ENCODE data around the gene AMH. TPM values are rescaled to one million over a fixed set of nuclear protein-coding genes. Genes with fewer than 3 reads are reported as not detected.

The AMH gene
- total and polyA plus RNA-seq, 2 of the 4 experiments (the other 2 are of a cell fraction), result 0.86 TPM; not detected in 1

DNA sequence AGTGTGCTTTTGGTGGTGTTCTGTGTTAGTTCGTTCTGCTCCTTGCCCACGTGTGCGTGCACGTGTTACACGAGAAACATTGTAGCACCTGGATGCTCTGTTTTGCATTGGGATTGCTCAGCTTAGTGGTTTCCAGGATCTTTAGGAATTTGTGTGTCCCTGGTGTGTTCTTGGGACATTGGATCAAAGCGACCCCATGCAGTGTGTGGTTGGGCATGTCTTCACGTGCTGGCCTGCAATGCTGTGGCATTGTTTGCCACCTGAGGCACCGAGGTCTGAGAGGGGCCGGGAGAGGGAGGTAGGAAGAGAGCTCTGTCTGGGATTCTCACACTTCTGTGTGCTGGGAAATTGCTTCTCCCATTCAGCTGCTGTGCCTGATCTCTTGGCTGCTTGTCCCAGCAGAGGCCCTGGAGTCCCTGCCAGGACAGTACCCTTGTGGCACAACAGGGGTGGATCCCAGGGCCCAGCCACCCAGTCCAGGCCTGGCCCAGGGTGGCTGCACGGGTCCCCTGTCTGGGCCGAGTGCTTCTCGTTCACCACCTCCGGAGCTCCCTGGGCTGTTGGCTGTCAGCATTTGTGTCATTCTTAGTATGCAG lies 24.3 kb upstream of the AMH start:
- Histone ChIP-seq H3K9ac (ENCODE audit: low read depth, low read length) (no peak overlapping the region), H3K4me2 (ENCODE audit: low read depth, low read length) (no peak overlapping the region), H3K23ac (ENCODE audit: low read depth, low read length) (no peak overlapping the region), H3K4ac (ENCODE audit: low read depth, low read length) (no peak overlapping the region), H3K79me1 (ENCODE audit: low read depth in 1 of 2, low read length in 2 of 2) (peaks cover 13 to 19% of the 10 kb centered on the region in 2 experiments), H2BK15ac (ENCODE audit: low read depth, low read length) (no peak overlapping the region), H3K36me3 (ENCODE audit: control insufficient read depth, insufficient read depth, low read length) (peaks cover 74% of the 10 kb centered on the region), H2BK120ac (ENCODE audit: low read depth, low read length) (no peak overlapping the region), H3K4me1 (ENCODE audit: control insufficient read depth, insufficient read depth, low read length) (no peaks in the 10 kb centered on the region), H2AK9ac (replicated peaks; ENCODE audit: low read depth, low read length, poor library complexity) (no peak overlapping the region), H4K20me1 (ENCODE audit: insufficient read depth, low read length) (peaks cover 14% of the 10 kb centered on the region; the same call in 1 of the 2 replicates), H3K18ac (ENCODE audit: low read depth, low read length) (no peak overlapping the region), H3K9me1 (ENCODE audit: insufficient read depth, low read length) (no peaks in the 10 kb centered on the region), H3K27me3 (ENCODE audit: control insufficient read depth, insufficient read depth, low read length) (no peaks in the 10 kb centered on the region), H2BK5ac (ENCODE audit: low read depth, low read length, poor library complexity, severe bottlenecking) (no peak overlapping the region), H4K8ac (ENCODE audit: low read depth in 2 of 2, low read length in 2 of 2) (no peak overlapping the region), H3K9me3 (ENCODE audit: control insufficient read depth, insufficient read depth, low read length) (no peaks in the 10 kb centered on the region), H2AK5ac (ENCODE audit: low read depth, low read length) (no peak overlapping the region), H4K91ac (ENCODE audit: insufficient read depth, low read depth, low read length) (no peak overlapping the region), H3K56ac (ENCODE audit: extremely low read depth, insufficient read depth, low read length) (no peak overlapping the region), H3K14ac (replicated peaks; ENCODE audit: low read depth, low read length) (no peak overlapping the region), H2AFZ (replicated peaks; ENCODE audit: low read length, poor library complexity) (no peak overlapping the region), H2BK20ac (ENCODE audit: low read depth, low read length) (no peak overlapping the region), H4K5ac (ENCODE audit: low read depth, low read length) (no peak overlapping the region), H3K4me3 (ENCODE audit: insufficient read depth, low read depth, low read length) (no peak overlapping the region), H3K27ac (ENCODE audit: insufficient read depth, low read length) (no peak overlapping the region)
- WGBS, 2 experiments (ENCODE audit: extremely low coverage in 2 of 2, insufficient read length in 1 of 2), result 85% methylated on average over 7 of the region's 13 CpGs; no CpG with 5 or more reads in 1 of the 2 experiments
- CTCF ChIA-PET, result no interaction called here
- intact Hi-C loops (cut with micrococcal nuclease) (no loop called here), dilution Hi-C loops (cut with HindIII; ENCODE audit: low sequenced_read_pairs, unreplicated experiment) (no loop called here), in situ Hi-C loops (cut with MboI; ENCODE audit: low sequenced_read_pairs) (no loop called here)
- no peak for DNase-seq
- POLR2A ChIA-PET (ENCODE audit: unreplicated experiment), result no interaction called here
- no TSS peak for BruUV-seq (replicated peaks)
- no peak for TF ChIP-seq MAFK (IDR thresholded peaks at IDR 0.05; ENCODE audit: low read depth, low read length)
- TF ChIP-seq FOS (IDR thresholded peaks at IDR 0.05; ENCODE audit: low read depth, low read length), result no peak
- no peak for TF ChIP-seq CHD1 (IDR thresholded peaks at IDR 0.05; ENCODE audit: low read depth, low read length)
- ATAC-seq (ENCODE audit: low read depth), result no peak

All from IMR-90 (cell line).